ENCODE measurements around the gene HSD11B1L. TPM values are rescaled to one million over a fixed set of nuclear protein-coding genes. Genes with fewer than 3 reads are reported as not detected.
A peak's percentile ranks its signal among the peaks of the same experiment; 100 is the strongest.

Gene HSD11B1L
- total and polyA plus RNA-seq, 2 donors (not counting 3 experiments of a cell fraction or from before 2014, with no cell fraction given) = 4.4 to 9.1 TPM

- no peak for TF ChIP-seq POLR2A (IDR thresholded peaks at IDR 0.05; ENCODE audit: low read depth, low read length)
- no peak for TF ChIP-seq GATA2 (IDR thresholded peaks at IDR 0.05; ENCODE audit: insufficient read depth, insufficient read length, low read depth, low read length)
- TF ChIP-seq JUN (IDR thresholded peaks at IDR 0.05; ENCODE audit: borderline replicate concordance, insufficient read depth, insufficient read length, low read depth) = peak; percentile 36
- dilution Hi-C loops (cut with MboI; ENCODE audit: extremely low pct_ligation_motif_present, low sequenced_read_pairs) = no loop called here
- peak overlapping the region; percentile 52 to 79 (median 75) for H3K4me3 ChIP-seq (replicated peaks in 1 of 3; ENCODE audit: insufficient read depth in 1 of 3, low read depth in 1 of 3, low read length in 3 of 3)
Measured at GRCh38 chr19:5718579-5719273, 37.9 kb downstream of the HSD11B1L start.

DNA sequence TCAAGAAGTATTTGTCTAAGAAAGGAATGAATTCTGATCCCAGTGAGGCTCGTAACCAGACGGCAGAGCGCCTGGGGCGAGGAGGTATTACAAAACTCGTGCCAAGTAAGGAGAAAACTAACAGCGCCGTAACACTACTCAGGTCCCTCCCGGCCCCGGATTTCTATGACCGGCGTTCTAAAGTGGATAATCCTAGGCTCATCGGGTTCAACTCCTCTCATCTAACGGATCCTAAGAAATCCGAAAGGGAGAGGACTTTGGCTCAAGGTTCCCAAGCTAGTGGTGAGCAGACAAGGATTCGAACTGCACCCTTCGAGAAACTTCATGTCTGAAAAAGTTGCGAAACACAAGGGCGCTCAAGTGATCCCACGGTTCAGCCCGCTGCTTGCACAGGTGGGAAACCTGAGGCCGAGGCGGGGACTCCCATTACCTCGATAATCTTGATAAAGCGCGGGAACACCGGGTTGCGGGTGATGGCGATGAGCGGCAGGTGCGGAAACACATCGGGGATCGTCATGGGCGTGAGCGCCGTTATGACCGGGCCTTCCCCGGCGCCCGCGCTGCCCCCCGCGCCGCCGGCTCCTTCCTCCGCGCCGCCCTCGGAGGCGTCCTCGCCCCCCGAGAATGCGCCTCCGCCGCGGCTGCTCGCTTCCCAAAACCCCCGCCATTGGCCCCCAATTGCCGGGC lies 38.6 kb downstream of the HSD11B1L start:
- DNase-seq (ENCODE audit: low read depth, low spot score) (peak; percentile 40), FAIRE-seq (peak; percentile 70)
- TF ChIP-seq, protein P1, sequence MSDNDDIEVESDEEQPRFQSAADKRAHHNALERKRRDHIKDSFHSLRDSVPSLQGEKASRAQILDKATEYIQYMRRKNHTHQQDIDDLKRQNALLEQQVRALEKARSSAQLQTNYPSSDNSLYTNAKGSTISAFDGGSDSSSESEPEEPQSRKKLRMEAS (IDR thresholded peaks at IDR 0.05; ENCODE audit: insufficient read depth, insufficient read length) = no peak
- no peak for TF ChIP-seq JUN (IDR thresholded peaks at IDR 0.05; ENCODE audit: borderline replicate concordance, insufficient read depth, insufficient read length, low read depth)
- no peak for TF ChIP-seq MYC (IDR thresholded peaks at IDR 0.05; ENCODE audit: low read depth, low read length)
- TF ChIP-seq CTCF (IDR thresholded peaks at IDR 0.05; ENCODE audit: extremely low read depth in 1 of 2, insufficient read depth in 1 of 2, low read depth in 1 of 2, low read length in 2 of 2) = no peak
- TF ChIP-seq EZH2 (IDR thresholded peaks at IDR 0.05; ENCODE audit: borderline replicate concordance, low read depth, low read length, severe bottlenecking) = no peak
- TF ChIP-seq POLR2AphosphoS5 (IDR thresholded peaks at IDR 0.05; ENCODE audit: insufficient read depth, low read depth, low read length) = no peak
- no peaks in the 10 kb centered on the region for H3K9me1 ChIP-seq (replicated peaks; ENCODE audit: control insufficient read depth, extremely low read depth, insufficient read depth, low read length)
- peak overlapping the region; percentile 52 to 79 (median 75) for H3K4me3 ChIP-seq (replicated peaks in 1 of 3; ENCODE audit: insufficient read depth in 1 of 3, low read depth in 1 of 3, low read length in 3 of 3)
- intact Hi-C loops (cut with micrococcal nuclease) (no loop called here), dilution Hi-C loops (cut with MboI; ENCODE audit: extremely low pct_ligation_motif_present, low sequenced_read_pairs) (no loop called here)
- ChIA-PET POLR2A (interaction anchor here (0.6 to 1.1 kb wide), 4 partner anchors 12 to 72 kb away, joined by 3 to 4 read pairs (median 3); partner anchors contain the start of gene DUS3L), CTCF (interaction anchor here (1.0 to 2.1 kb wide), 10 partner anchors 9 to 184 kb away, joined by 3 to 11 read pairs (median 4); partner anchors contain the start of genes NDUFA11, RPL36, SAFB and SAFB2)
- H3K4me2 ChIP-seq (ENCODE audit: insufficient read depth, low read length) = peak overlapping the region; percentile 91
- H4K20me1 ChIP-seq (replicated peaks; ENCODE audit: control insufficient read depth, extremely low read depth, insufficient read depth, low read length) = no peaks in the 10 kb centered on the region
- peaks cover 44% of the 10 kb centered on the region for H3K79me2 ChIP-seq (ENCODE audit: control insufficient read depth, insufficient read depth, low read length)
- peak overlapping the region; percentile 85 for H3K27ac ChIP-seq (ENCODE audit: insufficient read depth, low read depth, low read length)
- H3K9me3 ChIP-seq (replicated peaks; ENCODE audit: control insufficient read depth, insufficient read depth, low read length) = no peaks in the 10 kb centered on the region
- H3K4me1 ChIP-seq (ENCODE audit: control insufficient read depth, extremely low read depth, insufficient read depth, low read length) = peaks cover 15% of the 10 kb centered on the region
- BruUV-seq (replicated peaks) = TSS peak; percentile 57
- H3K27me3 ChIP-seq (ENCODE audit: control insufficient read depth in 2 of 2, insufficient read depth in 2 of 2, low read length in 2 of 2) = no peaks in the 10 kb centered on the region
- H2AFZ ChIP-seq (ENCODE audit: low read depth, low read length) = no peak overlapping the region
- peak overlapping the region; percentile 81 for H3K9ac ChIP-seq (replicated peaks; ENCODE audit: extremely low read depth, insufficient read depth, low read length)
- H3K36me3 ChIP-seq (ENCODE audit: control insufficient read depth in 2 of 2, extremely low read depth in 1 of 2, insufficient read depth in 2 of 2, low read length in 2 of 2) = no peaks in the 10 kb centered on the region

More at GRCh38 chr19:5718579-5719273, 37.9 kb downstream of the HSD11B1L start:
- Histone ChIP-seq H4K20me1 (replicated peaks; ENCODE audit: control insufficient read depth, extremely low read depth, insufficient read depth, low read length) (no peaks in the 10 kb centered on the region), H3K4me2 (ENCODE audit: insufficient read depth, low read length) (peak overlapping the region; percentile 91), H3K4me1 (ENCODE audit: control insufficient read depth, extremely low read depth, insufficient read depth, low read length) (peaks cover 15% of the 10 kb centered on the region), H3K79me2 (ENCODE audit: control insufficient read depth, insufficient read depth, low read length) (peaks cover 48% of the 10 kb centered on the region), H3K9me3 (replicated peaks; ENCODE audit: control insufficient read depth, insufficient read depth, low read length) (no peaks in the 10 kb centered on the region), H3K9me1 (replicated peaks; ENCODE audit: control insufficient read depth, extremely low read depth, insufficient read depth, low read length) (no peaks in the 10 kb centered on the region), H2AFZ (ENCODE audit: low read depth, low read length) (no peak overlapping the region), H3K9ac (replicated peaks; ENCODE audit: extremely low read depth, insufficient read depth, low read length) (peak overlapping the region; percentile 81), H3K27me3 (ENCODE audit: control insufficient read depth in 2 of 2, insufficient read depth in 2 of 2, low read length in 2 of 2) (no peaks in the 10 kb centered on the region), H3K36me3 (ENCODE audit: control insufficient read depth in 2 of 2, extremely low read depth in 1 of 2, insufficient read depth in 2 of 2, low read length in 2 of 2) (no peaks in the 10 kb centered on the region), H3K27ac (ENCODE audit: insufficient read depth, low read depth, low read length) (peak overlapping the region; percentile 85)
- FAIRE-seq (peak; percentile 52), DNase-seq (ENCODE audit: low read depth, low spot score) (peak; percentile 67)
- CTCF ChIA-PET = interaction anchor here (1.2 to 1.4 kb wide), 2 partner anchors 27 to 29 kb away, joined by 3 to 6 read pairs; partner anchors contain the start of gene RPL36
- POLR2A ChIA-PET = interaction anchor here (0.6 kb wide), 1 partner anchor 63 kb away, joined by 3 read pairs; no protein-coding TSS in a partner anchor
- intact Hi-C loops (cut with micrococcal nuclease) = no loop called here
- TSS peak; percentile 99 for BruUV-seq (replicated peaks)

Measured in endothelial cell of umbilical vein (primary cell).